ENCODE data around the gene DIP2B.
"Not testable (repeated sequence)": the region's sequence is repeated elsewhere in the genome, so short reads cannot be mapped to it uniquely, and the experiment has no call there.

Gene DIP2B

DNA sequence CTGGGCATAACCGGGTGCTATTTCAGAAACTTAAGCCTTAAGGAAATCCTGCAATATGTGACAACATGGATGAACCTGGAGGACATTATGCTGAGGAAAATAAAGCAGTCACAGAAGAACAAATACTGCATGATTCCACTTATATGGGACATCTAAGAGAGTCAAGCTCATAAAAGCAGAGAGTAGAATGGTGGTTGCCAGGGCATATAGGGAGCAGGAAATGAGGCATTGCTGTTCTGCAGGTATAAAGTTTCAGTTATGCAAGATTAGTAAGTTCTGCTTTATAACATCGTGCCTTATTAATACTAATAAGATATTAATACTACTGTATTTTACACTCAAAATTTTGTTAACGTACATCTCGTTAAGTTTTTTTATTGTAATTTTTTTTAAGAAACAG lies 134.9 kb downstream of the DIP2B start:
- no peak for DNase-seq

DNA sequence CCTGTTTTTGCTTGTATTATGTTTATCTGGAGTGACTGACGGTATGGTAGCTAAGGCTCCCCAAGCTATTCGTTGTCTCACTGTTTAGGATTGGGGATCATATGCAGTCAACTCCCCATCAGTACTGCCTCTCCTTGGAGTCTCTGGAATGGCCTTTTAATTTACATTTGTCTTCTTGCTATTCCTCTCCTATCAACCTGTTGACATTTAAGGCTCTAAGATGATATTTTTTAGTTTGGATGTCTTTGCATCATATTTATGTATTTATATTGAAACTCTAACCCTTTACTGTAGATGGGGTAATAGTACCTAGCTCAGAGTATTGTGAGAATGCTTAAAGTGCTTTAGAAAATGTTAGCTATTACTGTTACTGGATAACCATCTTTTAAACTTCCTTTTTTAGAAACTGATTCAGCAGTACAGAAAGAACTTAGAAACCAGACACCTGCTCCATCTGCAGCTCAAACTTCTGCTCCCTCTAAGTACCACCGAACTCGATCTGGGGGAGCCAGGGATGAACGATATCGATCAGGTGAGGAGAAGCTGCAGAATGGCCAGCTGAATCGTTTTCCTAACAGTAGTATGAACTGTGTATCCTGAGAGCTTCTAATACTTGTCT lies 135.6 kb downstream of the DIP2B start:
- no peak for DNase-seq

DNA sequence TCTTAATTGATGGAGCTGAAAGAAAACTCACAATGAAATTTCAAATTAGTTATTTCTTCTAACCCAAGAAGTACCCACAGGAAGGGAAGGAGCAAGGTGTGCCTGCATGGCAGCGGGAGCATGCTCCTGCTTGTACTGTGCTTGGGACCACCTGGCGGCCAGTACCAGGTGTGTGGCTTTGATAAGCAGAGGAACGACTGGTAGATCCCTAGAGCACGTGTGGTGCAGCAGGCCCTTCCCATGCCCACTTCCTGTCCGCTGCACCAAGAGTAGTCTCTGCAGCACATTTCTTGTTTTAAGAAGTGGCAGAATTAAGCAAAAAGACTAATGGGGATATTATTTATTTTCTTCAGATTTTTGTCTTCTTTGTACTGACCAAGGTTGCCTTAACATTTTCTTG lies 136.8 kb downstream of the DIP2B start:
- DNase-seq = no peak

GRCh38 chr12:50642035-50642451 lies 137.3 kb downstream of the DIP2B start:
- no peak for DNase-seq

GRCh38 chr12:50642761-50643160 lies 138.0 kb downstream of the DIP2B start:
- no peak for DNase-seq

GRCh38 chr12:50647031-50647430 lies 142.2 kb downstream of the DIP2B start:
- DNase-seq = no peak

GRCh38 chr12:50647479-50647878 lies 142.7 kb downstream of the DIP2B start:
- DNase-seq = no peak

- no peak for DNase-seq
These were observed 145.5 kb downstream of the DIP2B start for GRCh38 chr12:50650285-50650684.

GRCh38 chr12:50655374-50655921 lies 150.7 kb downstream of the DIP2B start:
- no peak for DNase-seq

GRCh38 chr12:50659260-50659659 lies 154.5 kb downstream of the DIP2B start:
- no peak for DNase-seq

DNA sequence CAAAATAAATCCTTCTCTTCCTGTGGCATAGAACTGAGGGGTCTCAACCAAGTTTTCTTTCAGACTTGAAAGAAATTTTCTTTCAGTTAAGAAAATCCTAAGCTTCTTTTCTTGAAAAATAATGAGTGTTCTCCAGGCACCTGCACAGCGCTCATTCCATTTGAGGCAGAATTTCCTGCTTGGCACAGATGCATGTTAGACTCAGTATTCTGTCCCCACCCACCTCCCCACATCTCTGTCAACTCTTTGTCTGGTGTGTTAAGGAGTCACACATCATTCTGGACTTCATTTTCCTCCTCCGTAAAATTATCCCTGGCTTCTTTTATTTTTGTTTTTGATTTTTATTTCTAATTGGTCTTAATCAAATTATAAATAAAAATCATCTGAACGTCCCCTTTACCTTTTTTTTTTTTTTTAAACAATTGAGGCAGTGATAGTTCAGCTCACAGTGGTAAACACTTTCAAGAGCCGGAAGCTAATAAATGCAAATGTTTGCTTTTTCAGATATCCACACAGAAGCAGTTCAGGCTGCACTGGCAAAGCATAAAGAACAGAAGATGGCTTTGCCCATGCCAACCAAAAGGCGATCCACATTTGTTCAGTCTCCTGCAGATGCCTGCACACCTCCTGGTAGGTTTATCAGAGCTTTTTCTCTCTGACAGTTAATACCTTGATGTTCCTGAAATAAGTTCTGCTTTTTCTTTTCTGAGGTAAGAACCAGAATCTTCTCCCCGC lies 155.1 kb downstream of the DIP2B start:
- DNase-seq = peak; percentile 60

GRCh38 chr12:50660425-50660822 lies 155.6 kb downstream of the DIP2B start:
- DNase-seq = no peak

DNA sequence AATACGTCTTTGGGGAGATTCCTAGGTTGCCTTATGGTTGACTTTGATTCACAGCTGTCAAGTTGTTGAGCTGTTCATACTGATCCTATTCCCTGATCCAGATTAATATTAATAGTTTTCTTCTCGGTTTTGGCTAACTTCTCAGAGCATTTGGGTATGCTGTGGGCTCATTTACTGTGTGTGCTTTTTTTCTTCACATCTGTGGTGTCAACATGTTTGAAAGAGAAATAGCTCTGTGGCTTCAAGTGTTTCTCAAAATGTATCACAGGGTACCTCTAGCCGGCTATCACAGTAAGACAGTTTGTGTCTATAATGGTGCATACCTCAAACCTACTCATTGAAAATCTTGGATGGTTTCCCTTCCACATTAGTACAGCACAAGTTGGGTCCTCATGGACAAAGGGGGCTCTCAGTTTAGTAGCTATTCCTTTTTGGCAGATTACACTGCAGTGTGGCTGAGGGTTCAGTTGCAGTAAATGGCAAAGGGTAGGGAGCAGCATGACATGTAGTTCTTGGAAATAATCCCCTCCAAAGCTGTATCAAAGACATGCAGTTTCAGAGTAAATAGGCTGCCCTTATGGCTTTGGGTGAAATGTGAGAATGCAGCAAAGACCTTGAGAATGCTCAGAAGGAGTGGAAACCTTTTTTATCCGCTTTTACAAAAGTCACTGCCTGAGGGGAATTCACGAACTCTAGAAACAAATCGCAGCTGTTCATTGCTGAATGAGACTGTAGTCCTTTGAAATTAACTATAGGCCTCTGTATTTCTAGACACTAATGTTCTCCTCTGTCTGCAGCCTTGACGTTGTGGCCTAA lies 156.7 kb downstream of the DIP2B start:
- DNase-seq = no peak

DNA sequence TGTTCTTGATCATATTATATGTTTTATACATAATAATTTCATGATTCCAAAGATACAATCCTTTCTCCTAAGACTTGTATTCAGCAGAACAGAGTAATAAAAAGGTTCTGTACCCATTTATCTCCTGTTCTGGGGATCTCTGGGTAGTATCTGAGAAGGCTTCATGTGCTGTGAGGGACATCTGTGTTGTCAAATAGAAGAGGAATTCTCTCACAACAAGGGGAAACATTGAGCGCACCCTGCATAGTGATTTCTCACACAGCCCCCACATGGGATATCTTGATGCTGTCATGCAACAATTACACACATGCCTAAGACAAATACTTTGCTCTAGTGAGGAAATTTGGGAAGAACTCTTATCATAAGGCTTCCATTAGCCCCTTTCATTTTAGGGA lies 157.3 kb downstream of the DIP2B start:
- DNase-seq = no peak

DNA sequence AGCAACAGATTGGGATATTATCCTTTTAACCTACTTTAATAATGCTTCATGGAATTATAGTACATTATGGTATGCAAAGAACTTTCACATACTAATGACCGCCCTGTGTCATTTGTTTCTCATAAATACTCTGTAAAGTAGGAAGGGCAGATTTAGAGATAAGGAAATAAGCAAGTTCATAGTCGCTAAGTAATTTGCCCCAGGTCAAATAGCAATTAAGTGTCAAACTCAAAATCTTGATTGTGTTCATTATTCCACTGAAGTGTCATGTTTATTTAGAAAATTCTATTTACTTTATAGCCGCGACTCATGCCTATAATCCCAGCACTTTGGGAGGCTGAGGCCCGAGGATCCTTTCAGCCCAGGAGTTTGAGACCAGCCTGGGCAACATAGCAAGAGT lies 160.4 kb downstream of the DIP2B start:
- DNase-seq = no peak

DNA sequence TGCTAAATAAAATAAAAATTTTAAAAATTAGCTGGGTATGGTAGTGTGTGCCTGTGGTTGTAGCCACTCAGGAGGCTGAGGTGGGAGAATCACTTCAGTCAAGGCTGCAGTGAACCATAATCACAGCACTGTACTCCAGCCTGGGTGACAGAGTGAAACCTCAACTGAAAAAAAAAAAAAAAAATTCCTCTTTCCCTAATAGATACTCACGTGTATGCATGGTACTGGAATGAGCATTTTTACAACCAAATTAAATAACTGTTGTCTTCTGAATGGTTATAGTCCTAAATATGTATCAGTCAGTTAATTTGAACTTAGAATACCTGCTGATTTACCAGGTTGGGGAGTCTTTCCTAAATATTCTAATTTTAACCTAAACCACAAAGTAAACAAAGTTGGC lies 160.8 kb downstream of the DIP2B start:
- no peak for DNase-seq

- no peak for DNase-seq
These were observed 161.2 kb downstream of the DIP2B start for GRCh38 chr12:50666023-50666422.

DNA sequence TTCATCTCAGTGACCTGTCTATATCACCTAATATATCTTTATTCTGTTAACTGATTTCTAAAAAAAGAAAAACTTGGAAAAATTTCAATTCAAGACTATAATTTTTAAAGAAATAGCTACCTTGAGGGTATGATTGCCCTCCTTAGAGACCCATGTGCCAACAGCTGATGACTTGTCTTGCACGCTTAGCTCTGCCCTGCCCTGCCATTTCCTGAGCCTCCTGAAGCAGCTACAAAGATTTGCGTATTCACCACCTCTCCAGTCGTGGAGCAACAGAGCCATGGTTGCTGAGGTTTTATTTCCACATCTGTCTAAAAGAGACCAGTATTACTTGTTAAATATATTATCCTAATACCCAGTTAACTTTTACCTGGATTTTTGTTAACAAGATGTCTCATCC lies 167.4 kb downstream of the DIP2B start:
- no peak for DNase-seq

DNA sequence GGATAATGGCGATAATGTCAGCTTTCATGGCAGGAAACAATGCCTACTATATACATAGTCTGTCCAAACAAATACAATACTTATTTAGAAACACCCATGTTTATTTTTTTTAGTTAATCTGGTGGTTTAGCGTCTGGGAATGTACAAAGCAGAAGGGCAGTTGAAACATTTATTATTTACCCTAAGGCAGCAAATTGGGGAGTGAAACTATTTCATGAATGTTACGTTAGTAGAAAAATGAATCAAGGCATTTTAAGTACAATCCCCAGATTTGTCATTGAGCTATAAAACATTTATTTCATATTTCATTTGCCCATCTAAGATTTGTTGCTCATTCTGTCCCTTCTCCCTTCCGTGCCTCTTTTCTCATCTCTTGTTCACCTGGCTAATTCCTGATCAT lies 172.0 kb downstream of the DIP2B start:
- no peak for DNase-seq

DNA sequence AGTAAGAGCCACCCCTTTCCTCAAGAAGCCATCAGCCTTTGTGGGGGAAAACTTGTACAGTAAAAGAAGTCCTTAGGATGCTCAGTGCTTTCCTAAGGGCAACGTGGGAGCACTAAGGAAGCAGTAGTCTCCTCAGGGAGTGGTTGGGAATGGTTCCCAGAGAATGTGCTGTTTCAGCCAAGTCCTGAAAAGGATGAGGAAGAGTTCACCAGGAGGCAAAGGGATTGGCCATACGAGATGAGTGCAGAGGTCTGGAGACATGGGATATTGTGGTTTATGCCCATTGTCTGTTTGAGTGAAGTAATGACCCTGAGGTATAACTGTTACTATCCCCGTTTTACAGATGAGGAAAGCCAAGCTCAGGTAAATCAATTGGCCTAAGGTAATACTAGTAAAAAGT lies 173.1 kb downstream of the DIP2B start:
- DNase-seq = no peak

DNA sequence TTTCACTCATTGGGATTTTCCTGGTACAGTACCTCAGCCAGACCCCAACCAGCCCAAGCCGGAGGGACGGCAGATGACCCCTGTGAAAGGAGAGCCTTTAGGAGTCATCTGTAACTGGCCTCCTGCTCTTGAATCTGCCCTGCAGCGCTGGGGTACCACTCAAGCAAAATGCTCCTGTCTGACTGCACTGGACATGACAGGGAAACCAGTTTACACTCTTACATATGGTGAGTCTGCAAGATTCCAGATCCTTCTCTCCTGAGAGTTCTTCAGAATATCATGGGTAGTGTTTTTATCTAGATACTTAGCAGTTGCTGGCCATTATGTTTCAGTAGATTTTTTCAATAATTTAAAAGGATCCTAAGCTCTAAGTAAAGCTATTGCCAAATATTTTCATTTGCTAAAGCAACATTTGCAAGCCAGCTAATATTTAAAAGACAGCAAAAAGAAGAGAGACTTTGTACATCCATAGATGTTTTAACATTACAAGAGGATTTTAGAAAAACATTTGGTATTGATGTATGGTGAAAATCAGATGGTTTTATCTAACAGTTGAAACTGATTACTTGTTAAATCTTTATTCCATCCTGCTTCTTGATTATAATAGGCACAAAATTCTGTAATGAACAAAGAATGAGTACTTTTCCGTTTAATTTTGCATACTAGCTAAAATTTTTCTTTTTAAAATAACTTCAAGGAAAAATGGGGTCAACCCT lies 174.0 kb downstream of the DIP2B start:
- DNase-seq = no peak

- DNase-seq = no peak
These were observed 174.8 kb downstream of the DIP2B start for GRCh38 chr12:50679612-50680011.

GRCh38 chr12:50681064-50681463 lies 176.3 kb downstream of the DIP2B start:
- not testable (repeated sequence) for DNase-seq
